Stimulated activated naive CD8-positive, alpha-beta T cell treated with anti-CD3 and anti-CD28 coated beads, Interleukin-15, Interleukin-2, amounts not matched to agents 100 U/mL and 50 U/mL, for 24 hours (primary cell): ENCODE data around the gene CENPB.

ENCODE experiments used
- ATAC-seq: fragments of 150-1000 bp; cut with Tn5 transposase; one replicate; pipeline ENCODE4 v1.10.0; 2021
- DNase-seq: peaks from one replicate; pipeline ENCODE4 v3.0.0; 2021

The CENPB gene

GRCh38 chr20:3766422-3767109 is 20.0 kb downstream of the CENPB start:
- DNase-seq (no peak), ATAC-seq (no peak)

DNA sequence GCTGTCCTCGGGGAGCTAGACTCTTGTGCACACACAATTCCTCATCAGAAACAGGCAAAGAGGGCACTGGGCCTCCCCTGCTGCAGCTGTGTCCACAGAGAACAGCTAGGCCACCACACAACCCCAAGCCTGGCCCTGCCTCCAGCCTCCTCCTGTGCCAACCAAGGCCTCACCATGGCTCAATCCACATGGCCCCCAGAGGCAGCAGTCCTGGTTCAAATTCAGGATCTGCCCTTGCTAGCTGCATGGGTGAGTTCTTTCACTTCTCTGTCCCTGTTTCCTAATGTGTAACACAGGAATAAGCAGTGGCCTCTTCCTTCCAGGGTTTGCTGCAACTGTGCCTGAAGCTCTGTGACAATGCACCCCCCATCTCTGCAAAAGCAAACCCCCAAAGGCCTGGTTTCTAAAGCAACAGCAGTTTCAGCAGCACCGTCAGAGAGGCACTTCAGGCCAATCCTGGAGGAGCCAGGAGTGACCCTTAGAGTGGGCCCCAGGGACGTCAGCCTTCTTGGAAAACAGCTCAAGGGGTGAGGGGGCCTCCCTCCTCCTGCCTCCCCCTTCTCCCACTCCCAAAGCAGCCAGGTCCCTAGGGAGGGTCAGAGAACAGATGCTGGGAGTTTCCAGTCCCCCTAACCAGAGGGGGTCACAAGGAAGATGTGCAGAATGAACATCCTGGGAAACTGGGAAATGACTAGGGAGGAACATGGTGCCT is 21.2 kb downstream of the CENPB start:
- no peak for DNase-seq
- no peak for ATAC-seq

GRCh38 chr20:3764659-3765058 is 21.9 kb downstream of the CENPB start:
- ATAC-seq: no peak

DNA sequence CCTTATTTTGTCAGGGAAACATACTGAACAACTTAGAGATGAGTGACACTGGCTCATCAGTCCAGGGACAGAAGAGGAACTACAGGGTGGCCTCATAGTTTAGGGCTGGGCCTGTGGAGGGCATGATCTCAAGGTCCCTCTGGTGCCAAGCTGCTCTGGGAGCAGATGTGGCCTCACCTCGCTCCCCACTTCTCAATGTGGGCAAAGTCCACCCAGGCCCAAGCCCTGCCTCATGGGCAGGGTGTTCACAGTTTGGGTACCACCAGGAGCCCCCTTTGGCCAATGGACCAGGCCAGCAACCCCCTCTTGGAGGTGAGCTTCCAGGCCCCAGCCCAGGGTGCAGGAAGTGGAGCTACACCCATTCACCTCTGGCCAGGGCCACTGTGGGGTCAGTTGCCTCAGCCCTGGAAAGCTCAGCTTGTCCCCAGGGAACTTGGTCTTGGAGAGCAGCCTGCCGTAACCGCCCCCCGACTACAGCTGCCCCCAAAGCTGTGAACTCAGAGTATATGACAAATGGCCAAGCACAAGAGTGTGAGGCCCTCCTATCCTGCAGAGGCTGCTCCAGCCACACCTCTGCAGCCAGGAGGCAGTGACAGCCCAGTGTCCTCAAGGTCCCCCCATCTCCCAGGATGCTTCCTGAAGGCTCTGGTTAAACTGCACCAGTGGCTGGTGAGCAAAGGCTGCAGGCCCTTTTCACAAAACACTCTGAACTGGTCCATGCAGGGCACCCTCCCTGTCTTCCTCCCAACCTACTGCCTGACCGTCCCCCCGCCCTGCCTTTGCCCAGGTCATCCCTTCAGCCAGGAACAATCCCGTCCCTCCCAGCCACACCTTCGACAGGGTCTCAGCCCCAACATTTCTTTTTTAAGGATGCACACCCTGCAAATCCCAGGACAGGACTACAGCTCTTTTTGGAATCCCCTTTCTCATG is 22.6 kb downstream of the CENPB start:
- DNase-seq: no peak
- no peak for ATAC-seq

More at GRCh38 chr20:3764659-3765058, 21.9 kb downstream of the CENPB start:
- no peak for DNase-seq

GRCh38 chr20:3760655-3761348 is 25.7 kb downstream of the CENPB start:
- no peak for DNase-seq
- ATAC-seq: no peak

DNA sequence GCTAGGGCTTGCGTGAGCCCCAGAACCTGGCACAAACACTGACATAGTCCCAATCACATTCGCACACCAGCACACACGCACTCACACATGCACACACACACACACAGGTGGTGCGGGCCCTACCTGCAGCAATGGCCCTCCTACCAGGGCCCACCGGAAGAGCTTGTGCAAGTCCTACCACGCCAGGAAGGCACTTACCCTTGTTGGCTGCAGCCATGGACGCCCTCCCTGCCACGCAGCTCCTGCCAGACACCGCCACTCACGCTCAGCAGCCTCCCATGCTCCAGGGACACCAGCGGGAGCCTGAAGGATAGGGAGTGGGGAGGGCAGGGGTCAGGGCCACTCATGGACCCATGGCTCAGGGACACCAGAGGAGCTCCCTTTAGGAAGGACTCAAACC is 26.7 kb downstream of the CENPB start:
- no peak for ATAC-seq
- DNase-seq: no peak

GRCh38 chr20:3759316-3759823 is 27.2 kb downstream of the CENPB start:
- no peak for ATAC-seq

GRCh38 chr20:3758566-3758965 is 28.0 kb downstream of the CENPB start:
- no peak for DNase-seq
- ATAC-seq: no peak

More at GRCh38 chr20:3759316-3759823, 27.2 kb downstream of the CENPB start:
- DNase-seq: no peak

DNA sequence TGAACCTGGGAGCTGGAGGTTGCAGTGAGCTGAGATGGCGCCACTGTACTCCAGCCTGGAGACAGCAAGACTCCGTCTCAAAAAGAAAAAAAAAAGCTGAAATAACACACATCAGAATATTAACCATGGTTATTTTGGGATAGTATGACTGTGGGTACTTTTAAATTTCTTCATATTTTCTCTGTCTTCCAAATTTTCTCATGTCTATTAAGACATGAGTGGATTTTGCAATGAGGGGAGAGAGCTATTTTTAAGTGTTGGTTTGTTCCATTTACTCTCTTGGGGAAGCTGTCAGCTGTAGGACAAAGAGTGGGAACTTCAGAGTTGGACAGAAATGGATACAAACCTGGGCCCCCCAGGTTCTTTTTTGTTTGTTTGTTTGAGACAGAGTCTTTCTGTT is 29.3 kb downstream of the CENPB start:
- ATAC-seq (no peak), DNase-seq (no peak)

GRCh38 chr20:3755814-3756480 is 30.6 kb downstream of the CENPB start:
- ATAC-seq (no peak), DNase-seq (no peak)

DNA sequence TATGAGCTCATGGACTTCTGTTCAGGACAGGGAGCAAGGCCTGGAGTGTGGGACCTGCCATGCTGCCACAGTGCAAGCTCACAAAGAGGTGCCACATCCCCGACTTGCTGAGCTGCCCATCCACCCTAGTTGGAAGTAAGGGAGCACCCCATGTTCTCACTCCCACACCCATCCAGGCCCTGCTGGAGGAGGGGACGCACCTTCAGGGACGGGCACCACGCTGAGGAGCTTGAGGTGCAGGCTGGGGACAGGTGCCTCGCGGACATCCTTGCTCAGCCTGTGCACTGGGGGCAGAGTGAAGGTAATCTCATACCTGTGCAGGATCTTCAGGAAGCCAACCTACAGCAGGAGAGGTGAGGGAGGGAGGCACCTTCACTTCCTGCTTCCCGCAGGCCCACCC is 31.3 kb downstream of the CENPB start:
- ATAC-seq (no peak), DNase-seq (no peak)

DNA sequence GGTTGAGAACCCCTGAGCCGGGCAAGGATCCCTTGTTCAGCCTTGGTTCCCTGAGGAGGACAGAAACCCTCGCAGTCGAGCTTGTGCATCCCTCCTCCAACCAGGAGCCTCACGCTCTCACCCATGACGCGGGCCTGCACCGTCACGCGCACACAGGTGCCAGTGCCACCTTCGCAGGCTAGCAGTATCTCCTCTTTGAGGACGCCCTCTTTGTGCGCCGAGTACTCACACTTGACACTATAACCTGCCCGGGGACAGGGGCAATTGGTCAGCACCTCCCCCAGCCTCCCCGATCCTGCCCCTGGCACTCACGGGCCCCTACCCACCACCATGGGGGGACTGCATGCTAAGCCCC is 32.3 kb downstream of the CENPB start:
- ATAC-seq: no peak

GRCh38 chr20:3753501-3754275 is 32.9 kb downstream of the CENPB start:
- DNase-seq (no peak), ATAC-seq (no peak)

More for the DNA sequence above, 32.3 kb downstream of the CENPB start:
- no peak for DNase-seq

GRCh38 chr20:3753098-3753497 is 33.4 kb downstream of the CENPB start:
- ATAC-seq (no peak), DNase-seq (peak; percentile 69)

DNA sequence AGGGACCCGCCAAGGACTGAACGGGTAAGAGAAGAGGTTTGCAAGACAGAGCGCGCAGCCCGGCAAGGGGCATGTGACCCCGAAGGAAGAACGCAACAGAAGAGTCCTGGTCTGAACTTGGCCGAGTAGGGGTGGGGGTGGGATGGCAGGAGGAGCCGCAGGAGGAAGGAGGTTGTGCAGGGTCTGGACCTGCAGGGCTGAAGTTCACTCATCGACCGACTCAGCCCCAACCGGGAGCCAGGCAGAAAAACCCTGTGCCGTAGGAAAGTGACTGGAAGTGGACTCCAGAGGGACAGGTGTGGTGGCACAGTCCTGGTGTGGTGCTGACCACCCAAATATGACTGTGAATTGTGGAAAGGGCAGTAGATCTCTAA is 34.2 kb downstream of the CENPB start:
- no peak for DNase-seq

DNA sequence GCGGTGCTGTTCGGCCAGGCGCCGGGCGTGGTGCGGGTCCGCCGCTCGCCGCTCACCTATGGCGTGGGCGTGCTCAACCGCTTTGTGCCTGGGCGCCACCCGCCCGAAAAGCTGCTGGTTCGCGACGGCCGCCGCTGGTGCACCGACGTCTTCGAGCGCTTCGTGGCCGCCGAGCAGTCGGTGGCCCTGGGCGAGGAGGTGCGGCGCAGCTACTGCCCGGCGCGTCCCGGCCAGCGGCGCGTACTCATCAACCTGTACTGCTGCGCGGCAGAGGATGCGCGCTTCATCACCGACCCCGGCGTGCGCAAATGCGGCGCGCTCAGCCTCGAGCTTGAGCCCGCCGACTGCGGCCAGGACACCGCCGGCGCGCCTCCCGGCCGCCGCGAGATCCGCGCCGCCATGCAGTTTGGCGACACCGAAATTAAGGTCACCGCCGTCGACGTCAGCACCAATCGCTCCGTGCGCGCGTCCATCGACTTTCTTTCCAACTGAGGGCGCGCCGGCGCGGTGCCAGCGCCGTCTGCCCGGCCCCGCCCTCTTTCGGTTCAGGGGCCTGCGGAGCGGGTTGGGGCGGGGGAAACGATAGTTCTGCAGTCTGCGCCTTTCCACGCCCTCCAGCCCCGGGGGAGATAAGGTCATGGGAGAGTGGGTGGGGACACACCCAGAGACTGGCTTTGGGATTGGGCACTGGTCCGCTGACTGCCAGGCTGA is 34.7 kb downstream of the CENPB start:
- ATAC-seq (peak; percentile 84), DNase-seq (peak; percentile 82)

More for the DNA sequence above, 34.2 kb downstream of the CENPB start:
- no peak for ATAC-seq

DNA sequence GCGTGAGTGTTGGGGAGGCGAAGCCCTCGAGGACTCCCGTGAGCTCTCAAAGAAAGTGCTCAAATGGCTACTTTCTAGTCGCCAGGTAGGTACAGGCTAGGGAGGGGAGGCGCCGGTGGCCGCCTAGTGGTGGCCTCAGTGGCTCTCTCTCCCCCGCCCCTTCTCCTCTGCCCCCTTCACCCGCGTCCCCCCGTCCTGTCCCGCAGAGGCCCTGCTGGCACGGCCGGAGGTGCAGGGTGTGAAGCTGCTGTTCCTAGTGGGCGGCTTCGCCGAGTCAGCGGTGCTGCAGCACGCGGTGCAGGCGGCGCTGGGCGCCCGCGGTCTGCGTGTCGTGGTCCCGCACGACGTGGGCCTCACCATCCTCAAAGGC is 35.2 kb downstream of the CENPB start:
- DNase-seq: no peak
- no peak for ATAC-seq

GRCh38 chr20:3749689-3750531 is 36.6 kb downstream of the CENPB start:
- peak; percentile 67 for DNase-seq

DNA sequence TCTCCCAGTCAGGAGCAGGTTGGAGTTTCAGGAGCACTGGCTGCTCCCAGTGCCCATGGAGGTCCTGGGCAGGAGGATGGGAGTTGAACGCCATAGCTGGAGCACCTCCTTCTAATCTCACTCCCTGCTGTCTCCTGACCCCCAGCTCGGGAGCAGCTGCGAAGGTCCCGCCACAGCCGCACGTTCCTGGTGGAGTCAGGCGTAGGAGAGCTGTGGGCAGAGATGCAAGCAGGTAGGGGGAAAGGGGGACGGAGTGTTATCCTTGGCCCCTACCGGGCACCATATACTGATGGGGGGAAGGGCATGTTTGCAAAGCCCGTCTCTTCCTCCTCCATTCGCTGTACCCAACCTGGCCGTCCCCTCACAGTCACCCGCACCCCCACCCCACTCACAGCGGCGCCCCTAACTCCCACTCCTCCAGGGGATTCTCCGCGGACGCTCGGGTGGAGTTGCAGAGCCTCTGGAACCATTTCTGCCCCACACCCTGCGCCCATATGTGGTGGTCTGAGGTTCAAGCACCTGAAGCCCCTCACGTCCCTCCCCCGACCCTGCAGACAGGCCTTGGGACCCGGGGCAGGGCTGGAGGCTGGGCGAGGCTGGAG is 37.4 kb downstream of the CENPB start:
- no peak for ATAC-seq
- no peak for DNase-seq

More at GRCh38 chr20:3749689-3750531, 36.6 kb downstream of the CENPB start:
- peak; percentile 40 for ATAC-seq
